22Rv1 (cell line): Measurements from ENCODE around the gene LMTK2.

ENCODE experiments used
- H3K27ac ChIP-seq: fragments of 450-650 bp; 2 replicates; pipeline ENCODE4 v1.5.1; 2017
- ZFX ChIP-seq: fragments of 450-650 bp; IDR thresholded peaks from 2 replicates; pipeline ENCODE4 v1.6.1; 2017; ENCODE audit warnings: antibody characterized with exemption, borderline replicate concordance
- TF ChIP-seq, protein P1 (sequence below): fragments of 450-650 bp; IDR thresholded peaks from 2 replicates; pipeline ENCODE4 v1.5.1; 2017; ENCODE audit warnings: mild to moderate bottlenecking

LMTK2 gene

DNA sequence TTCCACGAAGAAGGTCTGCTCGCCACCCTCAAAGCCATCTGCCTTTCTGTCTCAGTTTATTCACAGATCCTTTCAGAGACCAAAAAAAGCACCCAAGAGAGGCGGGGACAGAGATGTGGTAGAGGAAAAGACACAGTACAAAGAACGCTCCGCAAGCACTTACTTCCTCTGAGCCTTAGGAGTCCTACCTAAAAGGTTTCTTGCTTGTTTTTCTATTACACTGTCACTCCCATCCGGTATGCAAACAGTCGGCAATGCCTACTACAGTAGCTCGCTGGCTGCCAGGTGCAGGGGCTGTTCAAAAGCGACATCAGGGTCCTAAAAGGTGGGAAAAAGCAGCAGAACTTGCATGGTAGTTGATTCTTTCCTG is 144.6 kb downstream of the LMTK2 start:
- TF ChIP-seq, protein P1, sequence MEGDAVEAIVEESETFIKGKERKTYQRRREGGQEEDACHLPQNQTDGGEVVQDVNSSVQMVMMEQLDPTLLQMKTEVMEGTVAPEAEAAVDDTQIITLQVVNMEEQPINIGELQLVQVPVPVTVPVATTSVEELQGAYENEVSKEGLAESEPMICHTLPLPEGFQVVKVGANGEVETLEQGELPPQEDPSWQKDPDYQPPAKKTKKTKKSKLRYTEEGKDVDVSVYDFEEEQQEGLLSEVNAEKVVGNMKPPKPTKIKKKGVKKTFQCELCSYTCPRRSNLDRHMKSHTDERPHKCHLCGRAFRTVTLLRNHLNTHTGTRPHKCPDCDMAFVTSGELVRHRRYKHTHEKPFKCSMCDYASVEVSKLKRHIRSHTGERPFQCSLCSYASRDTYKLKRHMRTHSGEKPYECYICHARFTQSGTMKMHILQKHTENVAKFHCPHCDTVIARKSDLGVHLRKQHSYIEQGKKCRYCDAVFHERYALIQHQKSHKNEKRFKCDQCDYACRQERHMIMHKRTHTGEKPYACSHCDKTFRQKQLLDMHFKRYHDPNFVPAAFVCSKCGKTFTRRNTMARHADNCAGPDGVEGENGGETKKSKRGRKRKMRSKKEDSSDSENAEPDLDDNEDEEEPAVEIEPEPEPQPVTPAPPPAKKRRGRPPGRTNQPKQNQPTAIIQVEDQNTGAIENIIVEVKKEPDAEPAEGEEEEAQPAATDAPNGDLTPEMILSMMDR: no peak
- no peak for TF ChIP-seq ZFX
- H3K27ac ChIP-seq: peak overlapping the region; percentile 83

DNA sequence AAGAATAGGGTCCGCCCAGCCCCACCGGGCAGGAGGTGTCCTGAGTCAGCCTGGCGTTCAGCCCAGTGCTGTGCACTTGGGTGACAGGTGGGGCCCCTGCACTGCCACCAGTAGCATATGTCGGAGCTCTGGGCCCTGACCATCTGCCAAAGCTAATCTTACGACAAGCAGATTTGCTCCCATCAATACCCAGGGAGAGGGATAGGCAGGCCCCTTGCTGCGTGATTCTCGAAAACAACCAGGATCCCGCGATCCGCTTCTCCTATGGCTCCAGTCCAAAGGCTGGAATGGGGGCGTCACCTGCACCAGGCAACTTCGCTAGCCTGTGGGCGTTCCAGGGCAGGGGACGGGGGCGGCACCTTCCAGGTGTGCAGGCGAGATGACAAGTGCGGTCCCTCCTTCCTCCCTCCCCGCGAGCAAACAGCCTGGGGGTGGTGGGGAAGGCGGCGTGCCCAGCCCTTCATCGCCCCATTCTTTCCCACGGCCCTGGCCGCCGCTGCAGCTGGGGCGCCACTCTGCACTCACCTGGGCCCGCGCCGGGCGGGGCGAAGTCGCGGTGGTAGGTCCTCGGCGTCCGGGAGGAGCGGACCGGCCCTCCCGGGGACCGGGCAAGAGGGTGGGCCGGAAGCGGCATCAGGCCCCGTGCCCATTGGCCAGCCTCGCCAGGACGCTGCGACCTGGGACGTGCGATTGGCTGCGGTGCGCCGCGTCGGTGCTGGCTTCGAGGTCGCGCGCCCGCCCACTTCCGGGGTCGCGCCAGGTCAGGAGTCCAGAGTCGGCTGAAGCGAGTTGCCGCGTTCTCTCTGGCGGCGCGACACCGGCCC is 145.2 kb downstream of the LMTK2 start, which contains the start of gene TECPR1:
TSS of gene TECPR1 (minus strand) at position 632 of the 824 bp plus-strand sequence. CDS start 6,086 bp downstream, outside the sequence.
- TF ChIP-seq, protein P1: no peak
- TF ChIP-seq ZFX: no peak
- H3K27ac ChIP-seq: peak within 1 kb of the TSS; percentile 83

DNA sequence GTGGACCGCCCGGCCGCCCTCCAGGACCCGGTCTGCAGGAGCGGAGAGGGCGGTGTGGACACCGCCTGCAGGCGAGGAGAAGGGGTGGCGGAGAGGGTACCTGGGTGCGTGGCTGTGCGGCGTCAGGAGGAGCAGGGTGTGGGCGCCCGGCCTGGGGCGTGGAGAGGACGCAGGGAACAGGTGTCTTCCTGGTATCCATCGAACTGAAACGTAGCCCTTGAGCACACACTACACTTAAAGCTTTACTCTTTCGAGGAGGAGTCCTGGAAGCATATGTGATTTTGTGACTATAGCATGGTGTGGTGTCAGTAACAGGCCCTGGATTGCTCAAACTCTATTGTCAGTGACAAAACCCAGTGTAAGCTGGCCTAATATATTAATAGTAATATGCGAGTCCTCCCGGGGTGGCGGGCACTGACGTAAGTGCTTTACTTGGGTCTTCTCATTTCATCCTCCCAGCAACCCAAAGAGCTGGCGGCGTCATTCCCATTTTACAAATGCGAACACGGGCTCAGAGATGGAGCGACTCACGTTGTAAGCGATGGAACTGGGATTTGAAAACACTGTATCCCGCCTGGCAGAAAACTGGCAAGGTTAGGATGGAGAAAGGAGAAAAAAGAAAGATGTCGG is 145.9 kb downstream of the LMTK2 start:
- peak overlapping the region; percentile 83 for H3K27ac ChIP-seq
- no peak for TF ChIP-seq ZFX
- TF ChIP-seq, protein P1: no peak

DNA sequence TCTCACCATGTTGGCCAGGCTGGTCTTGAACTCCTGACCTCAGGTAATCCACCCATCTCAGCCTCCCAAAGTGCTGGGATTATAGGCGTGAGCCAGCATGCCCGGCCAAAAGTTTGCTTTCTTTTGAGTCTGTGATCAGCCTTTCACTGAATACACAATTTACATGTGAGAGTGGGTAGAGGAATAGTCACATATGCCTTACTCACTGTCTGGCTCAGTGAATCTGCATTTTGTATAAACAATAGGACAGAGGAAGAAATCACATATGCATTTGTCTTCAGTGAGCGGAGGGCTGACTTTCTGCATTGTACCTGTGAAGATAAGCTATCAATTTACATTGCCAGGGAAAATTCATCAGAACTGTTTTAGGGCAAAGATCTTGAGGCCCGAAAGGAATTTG is 147.9 kb downstream of the LMTK2 start:
- TF ChIP-seq, protein P1: no peak
- TF ChIP-seq ZFX: no peak
- H3K27ac ChIP-seq: no peak overlapping the region

DNA sequence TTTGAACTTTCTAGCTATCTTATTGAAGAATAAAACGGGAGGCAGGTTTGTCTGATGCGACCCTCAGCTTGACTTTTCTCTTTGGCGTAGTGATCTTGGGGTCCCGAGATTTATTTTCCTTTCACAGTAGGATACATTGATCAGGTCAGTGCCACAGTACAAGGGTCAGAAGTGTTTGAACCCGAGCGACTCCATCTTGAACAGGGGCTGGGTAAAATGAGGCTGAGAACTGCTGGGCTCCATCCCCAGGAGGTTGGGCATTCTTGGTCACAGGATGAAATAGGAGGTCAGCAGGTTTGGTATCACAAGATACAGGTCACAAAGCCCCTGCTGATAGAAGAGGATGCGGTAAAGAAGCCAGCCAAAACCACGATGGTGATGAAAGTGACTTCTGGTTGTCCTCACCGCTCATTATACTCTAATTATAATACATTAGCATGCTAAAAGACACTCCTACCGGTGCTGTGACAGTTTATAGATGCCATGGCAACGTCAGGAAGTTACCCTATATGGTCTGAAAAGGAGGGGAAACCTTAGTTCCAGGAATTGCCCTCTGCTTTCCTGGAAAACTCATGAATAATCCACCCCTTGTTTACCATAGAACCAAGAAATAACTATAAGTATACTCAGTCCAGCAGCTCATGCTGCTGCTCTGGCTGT is 148.4 kb downstream of the LMTK2 start:
- H3K27ac ChIP-seq: no peak overlapping the region
- TF ChIP-seq ZFX: no peak
- TF ChIP-seq, protein P1: no peak

DNA sequence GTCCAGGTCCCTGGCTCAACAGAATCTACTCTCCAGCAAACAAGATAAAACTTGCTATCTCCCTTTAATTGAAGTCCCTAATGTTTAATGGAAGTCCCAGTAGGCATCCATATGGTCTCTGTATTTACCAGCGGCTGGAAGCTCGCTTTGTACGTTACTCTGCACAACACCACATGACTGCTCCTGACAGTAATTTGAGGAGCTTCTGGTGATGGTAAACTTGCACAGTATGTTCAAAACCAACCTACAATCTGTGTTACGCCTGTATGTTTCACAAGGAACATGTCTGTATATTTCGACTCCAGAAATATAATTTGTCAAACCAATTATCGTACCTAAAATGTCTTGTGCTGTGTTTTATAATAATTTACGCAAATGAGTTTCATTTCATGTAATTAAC is 149.8 kb downstream of the LMTK2 start:
- H3K27ac ChIP-seq: no peak overlapping the region
- TF ChIP-seq, protein P1: no peak
- no peak for TF ChIP-seq ZFX

DNA sequence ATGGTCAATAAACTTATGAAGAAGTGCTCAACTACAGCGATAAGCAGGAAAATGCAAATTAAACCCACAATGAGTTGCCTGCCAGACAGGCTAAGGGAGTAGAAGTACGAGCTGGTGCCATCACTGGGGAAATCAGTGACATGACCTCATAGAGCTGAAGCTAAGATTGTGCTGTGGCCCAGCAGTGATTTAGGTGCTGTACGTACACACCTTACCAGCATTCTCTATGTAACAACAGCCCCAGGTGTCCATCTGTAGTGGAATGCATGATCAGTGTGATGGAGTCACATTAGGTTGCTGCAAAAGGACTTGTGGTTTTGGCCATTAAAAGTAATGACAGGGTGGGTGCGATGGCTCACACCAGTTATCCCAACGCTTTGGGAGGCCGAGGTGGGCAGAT is 151.0 kb downstream of the LMTK2 start:
- H3K27ac ChIP-seq: no peak overlapping the region
- TF ChIP-seq ZFX: no peak
- TF ChIP-seq, protein P1: no peak
